ENCODE measurements around the gene RFTN2. TPM values are rescaled to one million over a fixed set of nuclear protein-coding genes. Genes with fewer than 3 reads are reported as not detected.

The RFTN2 gene
- total and polyA plus RNA-seq, 2 of the 13 experiments (the other 11 are each of a cell fraction or from before 2014, with no cell fraction given), result not detected

DNA sequence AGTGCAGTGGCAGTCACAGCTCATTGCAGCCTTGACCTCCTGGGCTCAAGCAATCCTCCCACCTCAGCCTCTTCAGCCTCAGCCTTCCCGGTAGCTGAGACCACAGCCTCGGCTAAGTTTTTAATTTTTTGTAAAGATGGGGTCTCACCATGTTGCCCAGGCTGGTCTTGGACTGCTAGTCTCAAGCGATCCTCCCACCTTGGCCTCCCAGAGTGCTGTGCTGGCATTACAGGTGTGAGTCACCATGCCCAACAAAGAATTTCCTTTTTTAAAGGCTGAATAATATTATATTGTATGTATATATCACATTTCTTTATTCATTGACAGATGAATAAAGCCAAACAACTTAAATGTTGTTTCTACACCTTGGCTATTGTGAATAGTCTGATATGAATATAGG is 117.0 kb downstream of the RFTN2 start:
- FAIRE-seq, result no peak
- no peak for TF ChIP-seq CAMTA2 (CRISPR knock-in tag; IDR thresholded peaks at IDR 0.05; ENCODE audit: borderline replicate concordance)
- TF ChIP-seq, protein P1, sequence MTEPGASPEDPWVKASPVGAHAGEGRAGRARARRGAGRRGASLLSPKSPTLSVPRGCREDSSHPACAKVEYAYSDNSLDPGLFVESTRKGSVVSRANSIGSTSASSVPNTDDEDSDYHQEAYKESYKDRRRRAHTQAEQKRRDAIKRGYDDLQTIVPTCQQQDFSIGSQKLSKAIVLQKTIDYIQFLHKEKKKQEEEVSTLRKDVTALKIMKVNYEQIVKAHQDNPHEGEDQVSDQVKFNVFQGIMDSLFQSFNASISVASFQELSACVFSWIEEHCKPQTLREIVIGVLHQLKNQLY (CRISPR knock-in tag; IDR thresholded peaks at IDR 0.05), result no peak
- TF ChIP-seq, protein P2, sequence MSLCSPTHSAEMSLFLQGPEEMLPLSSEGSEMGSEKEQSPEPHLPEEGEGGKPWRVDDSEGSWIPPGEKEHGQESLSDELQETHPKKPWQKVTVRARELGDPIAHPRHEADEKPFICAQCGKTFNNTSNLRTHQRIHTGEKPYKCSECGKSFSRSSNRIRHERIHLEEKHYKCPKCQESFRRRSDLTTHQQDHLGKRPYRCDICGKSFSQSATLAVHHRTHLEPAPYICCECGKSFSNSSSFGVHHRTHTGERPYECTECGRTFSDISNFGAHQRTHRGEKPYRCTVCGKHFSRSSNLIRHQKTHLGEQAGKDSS (CRISPR knock-in tag; IDR thresholded peaks at IDR 0.05; ENCODE audit: borderline replicate concordance, low read depth), result no peak
- TF ChIP-seq, protein P3, sequence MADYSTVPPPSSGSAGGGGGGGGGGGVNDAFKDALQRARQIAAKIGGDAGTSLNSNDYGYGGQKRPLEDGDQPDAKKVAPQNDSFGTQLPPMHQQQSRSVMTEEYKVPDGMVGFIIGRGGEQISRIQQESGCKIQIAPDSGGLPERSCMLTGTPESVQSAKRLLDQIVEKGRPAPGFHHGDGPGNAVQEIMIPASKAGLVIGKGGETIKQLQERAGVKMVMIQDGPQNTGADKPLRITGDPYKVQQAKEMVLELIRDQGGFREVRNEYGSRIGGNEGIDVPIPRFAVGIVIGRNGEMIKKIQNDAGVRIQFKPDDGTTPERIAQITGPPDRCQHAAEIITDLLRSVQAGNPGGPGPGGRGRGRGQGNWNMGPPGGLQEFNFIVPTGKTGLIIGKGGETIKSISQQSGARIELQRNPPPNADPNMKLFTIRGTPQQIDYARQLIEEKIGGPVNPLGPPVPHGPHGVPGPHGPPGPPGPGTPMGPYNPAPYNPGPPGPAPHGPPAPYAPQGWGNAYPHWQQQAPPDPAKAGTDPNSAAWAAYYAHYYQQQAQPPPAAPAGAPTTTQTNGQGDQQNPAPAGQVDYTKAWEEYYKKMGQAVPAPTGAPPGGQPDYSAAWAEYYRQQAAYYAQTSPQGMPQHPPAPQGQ (CRISPR knock-in tag; IDR thresholded peaks at IDR 0.05; ENCODE audit: borderline replicate concordance), result no peak
- no peak for TF ChIP-seq AGO1 (IDR thresholded peaks at IDR 0.05; ENCODE audit: low read depth, low read length, poor library complexity, severe bottlenecking)
- no peak for TF ChIP-seq SIN3A (IDR thresholded peaks at IDR 0.05; ENCODE audit: borderline replicate concordance, low read depth, low read length)
- TF ChIP-seq ZNF160 (CRISPR knock-in tag; IDR thresholded peaks at IDR 0.05), result no peak
- no peak for TF ChIP-seq TAF15 (IDR thresholded peaks at IDR 0.05; ENCODE audit: low read depth, low read length, poor library complexity, severe bottlenecking)
- TF ChIP-seq, protein P4, sequence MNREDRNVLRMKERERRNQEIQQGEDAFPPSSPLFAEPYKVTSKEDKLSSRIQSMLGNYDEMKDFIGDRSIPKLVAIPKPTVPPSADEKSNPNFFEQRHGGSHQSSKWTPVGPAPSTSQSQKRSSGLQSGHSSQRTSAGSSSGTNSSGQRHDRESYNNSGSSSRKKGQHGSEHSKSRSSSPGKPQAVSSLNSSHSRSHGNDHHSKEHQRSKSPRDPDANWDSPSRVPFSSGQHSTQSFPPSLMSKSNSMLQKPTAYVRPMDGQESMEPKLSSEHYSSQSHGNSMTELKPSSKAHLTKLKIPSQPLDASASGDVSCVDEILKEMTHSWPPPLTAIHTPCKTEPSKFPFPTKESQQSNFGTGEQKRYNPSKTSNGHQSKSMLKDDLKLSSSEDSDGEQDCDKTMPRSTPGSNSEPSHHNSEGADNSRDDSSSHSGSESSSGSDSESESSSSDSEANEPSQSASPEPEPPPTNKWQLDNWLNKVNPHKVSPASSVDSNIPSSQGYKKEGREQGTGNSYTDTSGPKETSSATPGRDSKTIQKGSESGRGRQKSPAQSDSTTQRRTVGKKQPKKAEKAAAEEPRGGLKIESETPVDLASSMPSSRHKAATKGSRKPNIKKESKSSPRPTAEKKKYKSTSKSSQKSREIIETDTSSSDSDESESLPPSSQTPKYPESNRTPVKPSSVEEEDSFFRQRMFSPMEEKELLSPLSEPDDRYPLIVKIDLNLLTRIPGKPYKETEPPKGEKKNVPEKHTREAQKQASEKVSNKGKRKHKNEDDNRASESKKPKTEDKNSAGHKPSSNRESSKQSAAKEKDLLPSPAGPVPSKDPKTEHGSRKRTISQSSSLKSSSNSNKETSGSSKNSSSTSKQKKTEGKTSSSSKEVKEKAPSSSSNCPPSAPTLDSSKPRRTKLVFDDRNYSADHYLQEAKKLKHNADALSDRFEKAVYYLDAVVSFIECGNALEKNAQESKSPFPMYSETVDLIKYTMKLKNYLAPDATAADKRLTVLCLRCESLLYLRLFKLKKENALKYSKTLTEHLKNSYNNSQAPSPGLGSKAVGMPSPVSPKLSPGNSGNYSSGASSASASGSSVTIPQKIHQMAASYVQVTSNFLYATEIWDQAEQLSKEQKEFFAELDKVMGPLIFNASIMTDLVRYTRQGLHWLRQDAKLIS (CRISPR knock-in tag; IDR thresholded peaks at IDR 0.05), result no peak
- no peak for TF ChIP-seq ZNF180 (CRISPR knock-in tag; IDR thresholded peaks at IDR 0.05; ENCODE audit: borderline replicate concordance, low read depth)
- TF ChIP-seq, protein P5, sequence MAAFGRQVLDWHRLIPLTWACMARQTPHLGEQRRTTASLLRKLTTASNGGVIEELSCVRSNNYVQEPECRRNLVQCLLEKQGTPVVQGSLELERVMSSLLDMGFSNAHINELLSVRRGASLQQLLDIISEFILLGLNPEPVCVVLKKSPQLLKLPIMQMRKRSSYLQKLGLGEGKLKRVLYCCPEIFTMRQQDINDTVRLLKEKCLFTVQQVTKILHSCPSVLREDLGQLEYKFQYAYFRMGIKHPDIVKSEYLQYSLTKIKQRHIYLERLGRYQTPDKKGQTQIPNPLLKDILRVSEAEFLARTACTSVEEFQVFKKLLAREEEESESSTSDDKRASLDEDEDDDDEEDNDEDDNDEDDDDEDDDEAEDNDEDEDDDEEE (CRISPR knock-in tag; IDR thresholded peaks at IDR 0.05), result no peak
- CTCF ChIA-PET (ENCODE audit: low intra/inter-chr PET ratio, low total read pairs), result no interaction called here
- Histone ChIP-seq H2AFZ (ENCODE audit: low read length) (no peak overlapping the region), H3K27ac (ENCODE audit: extremely low read length, insufficient read depth, low read length) (no peak overlapping the region), H3K4me1 (ENCODE audit: insufficient read depth, low read length) (no peaks in the 10 kb centered on the region), H3K4me2 (ENCODE audit: low read depth, low read length) (no peak overlapping the region), H3K27me3 (ENCODE audit: control insufficient read depth in 1 of 2, insufficient read depth in 2 of 2, low read length in 2 of 2) (no peaks in the 10 kb centered on the region), H3K79me2 (ENCODE audit: insufficient read depth, low read length) (no peaks in the 10 kb centered on the region), H3K9me3 (ENCODE audit: low read length) (no peaks in the 10 kb centered on the region), H4K20me1 (ENCODE audit: insufficient read depth, low read length) (no peaks in the 10 kb centered on the region), H3K4me3 (replicated peaks in 1 of 3; ENCODE audit: insufficient read depth in 1 of 3, low read depth in 2 of 3, low read length in 3 of 3) (no peak overlapping the region), H3K36me3 (replicated peaks in 1 of 2; ENCODE audit: control insufficient read depth in 1 of 2, insufficient read depth in 2 of 2, low read length in 2 of 2) (peaks cover 0 to 11% of the 10 kb centered on the region in 2 experiments; a peak in 2 of 5 replicates), H3K9ac (ENCODE audit: insufficient read depth, low read depth, low read length) (no peak overlapping the region)
- peak; percentile 29; the same call in 2 of the 3 replicates for ATAC-seq
- BruUV-seq (replicated peaks), result no TSS peak
- intact Hi-C loops (cut with micrococcal nuclease; ENCODE audit: unreplicated experiment) (no loop called here), in situ Hi-C loops (cut with HindIII; ENCODE audit: extremely low pct_ligation_motif_present, low pct_unique_long_range_greater_than_20kb) (no loop called here)
- POLR2A ChIA-PET, result interaction anchor here (1.1 kb wide), 1 partner anchor 59 kb away, joined by 3 read pairs; the partner anchor contains the start of genes HSPD1 and HSPE1
- no peak for DNase-seq (ENCODE audit: low spot score)
- 94% methylated on average over 3 of the region's 3 CpGs for WGBS (ENCODE audit: low lambda C conversion rate)

Measured in HepG2 (cell line).